ENCODE data around the gene FATE1.
A peak's percentile ranks its signal among the peaks of the same experiment; 100 is the strongest.

The FATE1 gene

GRCh38 chrX:151742311-151742710, 26.5 kb downstream of the FATE1 start:
- no peak for DNase-seq

DNA sequence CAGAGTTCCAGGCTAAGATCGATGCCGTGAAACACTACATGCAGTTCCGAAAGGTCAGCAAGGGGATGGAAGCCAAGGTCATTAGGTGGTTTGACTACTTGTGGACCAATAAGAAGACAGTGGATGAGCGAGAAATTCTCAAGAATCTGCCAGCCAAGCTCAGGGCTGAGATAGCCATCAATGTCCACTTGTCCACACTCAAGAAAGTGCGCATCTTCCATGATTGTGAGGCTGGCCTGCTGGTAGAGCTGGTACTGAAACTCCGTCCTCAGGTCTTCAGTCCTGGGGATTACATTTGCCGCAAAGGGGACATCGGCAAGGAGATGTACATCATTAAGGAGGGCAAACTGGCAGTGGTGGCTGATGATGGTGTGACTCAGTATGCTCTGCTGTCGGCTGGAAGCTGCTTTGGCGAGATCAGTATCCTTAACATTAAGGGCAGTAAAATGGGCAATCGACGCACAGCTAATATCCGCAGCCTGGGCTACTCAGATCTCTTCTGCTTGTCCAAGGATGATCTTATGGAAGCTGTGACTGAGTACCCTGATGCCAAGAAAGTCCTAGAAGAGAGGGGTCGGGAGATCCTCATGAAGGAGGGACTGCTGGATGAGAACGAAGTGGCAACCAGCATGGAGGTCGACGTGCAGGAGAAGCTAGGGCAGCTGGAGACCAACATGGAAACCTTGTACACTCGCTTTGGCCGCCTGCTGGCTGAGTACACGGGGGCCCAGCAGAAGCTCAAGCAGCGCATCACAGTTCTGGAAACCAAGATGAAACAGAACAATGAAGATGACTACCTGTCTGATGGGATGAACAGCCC, 28.0 kb downstream of the FATE1 start:
- no peak for DNase-seq

- DNase-seq, result no peak
Observed at GRCh38 chrX:151745651-151746050, 29.8 kb downstream of the FATE1 start.

GRCh38 chrX:151746502-151746901, 30.7 kb downstream of the FATE1 start:
- DNase-seq, result no peak

DNA sequence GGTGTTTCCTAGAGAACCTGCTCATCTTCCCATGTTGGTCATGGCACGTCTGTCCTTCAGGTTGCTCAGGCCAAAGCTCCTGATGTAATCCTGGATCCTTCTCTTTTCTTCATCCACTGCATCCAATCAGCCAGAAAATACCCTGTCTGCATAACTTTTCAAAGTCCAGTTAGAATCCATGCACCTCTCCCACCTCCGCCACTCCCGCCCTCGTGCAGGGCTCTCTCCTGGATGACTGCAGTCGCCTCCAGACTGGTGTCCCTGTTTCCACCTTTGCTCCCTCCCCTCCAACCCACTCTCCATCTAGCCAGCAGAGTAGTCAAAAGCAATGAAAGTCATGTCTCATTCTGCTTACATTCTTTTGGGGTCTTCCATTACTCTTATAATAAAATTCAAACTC, 34.7 kb downstream of the FATE1 start:
- DNase-seq, result no peak

DNA sequence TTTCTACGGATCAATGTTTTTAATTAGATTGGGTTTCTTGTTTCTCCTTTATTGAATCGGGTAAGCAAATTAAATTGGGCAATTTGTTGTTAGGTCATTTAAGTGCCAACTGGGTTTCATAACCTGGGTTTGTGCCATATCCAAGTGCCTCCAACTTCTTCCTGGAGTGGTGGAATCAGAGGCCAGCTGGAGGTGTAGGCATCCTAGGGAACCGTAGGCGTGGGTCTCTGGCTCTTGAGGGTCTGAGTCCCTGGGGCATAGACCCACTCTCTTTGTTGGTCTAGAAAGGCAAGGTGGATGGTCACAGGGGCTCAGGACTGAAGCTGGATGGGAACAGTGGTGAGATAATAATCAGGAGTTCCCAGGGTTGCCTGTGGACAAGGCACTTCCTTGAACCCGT, 37.0 kb downstream of the FATE1 start:
- DNase-seq, result no peak

DNA sequence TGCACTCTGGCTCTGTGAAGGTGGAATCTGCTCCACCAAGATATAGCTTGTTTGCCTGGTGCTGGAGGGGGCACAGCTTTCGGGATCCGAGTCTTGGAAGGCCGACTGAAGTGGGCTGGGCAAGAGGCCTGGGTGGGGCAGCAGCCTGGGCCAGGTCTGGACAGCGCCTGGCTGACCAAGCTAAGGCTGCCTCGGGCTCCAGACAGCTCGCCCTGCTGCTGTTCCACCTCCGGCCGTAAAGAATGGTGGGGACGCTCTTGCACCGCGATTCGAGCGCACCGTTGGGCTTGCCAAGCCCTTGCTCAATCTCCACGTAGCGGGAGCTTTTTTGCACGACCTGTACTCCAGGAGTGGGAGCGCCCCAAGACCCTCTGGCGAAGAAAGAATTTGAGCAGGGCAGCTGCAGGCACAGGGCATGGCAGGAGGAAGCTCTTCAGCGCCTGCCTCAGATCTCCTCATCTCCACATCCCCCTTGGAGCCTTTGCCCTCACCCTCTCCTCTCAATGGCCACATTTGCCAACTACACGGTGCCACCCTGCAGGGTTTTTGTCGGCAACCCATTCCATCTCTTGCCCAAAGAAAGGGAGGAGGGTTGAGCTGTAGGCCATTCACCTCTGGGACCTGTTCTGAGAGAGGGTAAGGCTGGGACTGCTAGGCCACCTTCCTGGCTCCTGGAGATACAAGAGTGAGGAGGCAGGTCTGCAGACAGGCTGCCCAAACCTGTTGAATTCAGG, 37.6 kb downstream of the FATE1 start:
- DNase-seq, result peak in 36 of 56 donors; percentile 1 to 57 (median 14)

DNA sequence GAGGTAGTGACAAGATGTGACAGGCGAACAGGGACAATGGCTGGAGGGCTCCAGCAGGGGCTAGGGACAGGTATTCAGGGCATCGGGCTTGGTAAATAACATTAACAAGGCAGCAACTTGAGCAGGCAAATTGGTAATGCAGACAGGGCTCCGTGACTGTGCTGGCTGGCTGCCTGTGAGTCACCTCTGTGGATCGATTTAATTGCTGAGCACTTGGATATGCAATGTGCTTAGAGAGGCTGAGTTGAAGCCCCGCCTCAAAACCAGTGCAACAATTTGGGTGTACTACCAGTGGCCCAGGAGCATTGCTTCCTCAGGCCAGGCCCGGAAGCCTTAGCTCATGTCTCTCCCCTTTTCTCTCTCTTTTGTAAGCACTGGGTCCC, 38.2 kb downstream of the FATE1 start:
- DNase-seq, result peak in 1 of 56 donors; percentile 1

DNA sequence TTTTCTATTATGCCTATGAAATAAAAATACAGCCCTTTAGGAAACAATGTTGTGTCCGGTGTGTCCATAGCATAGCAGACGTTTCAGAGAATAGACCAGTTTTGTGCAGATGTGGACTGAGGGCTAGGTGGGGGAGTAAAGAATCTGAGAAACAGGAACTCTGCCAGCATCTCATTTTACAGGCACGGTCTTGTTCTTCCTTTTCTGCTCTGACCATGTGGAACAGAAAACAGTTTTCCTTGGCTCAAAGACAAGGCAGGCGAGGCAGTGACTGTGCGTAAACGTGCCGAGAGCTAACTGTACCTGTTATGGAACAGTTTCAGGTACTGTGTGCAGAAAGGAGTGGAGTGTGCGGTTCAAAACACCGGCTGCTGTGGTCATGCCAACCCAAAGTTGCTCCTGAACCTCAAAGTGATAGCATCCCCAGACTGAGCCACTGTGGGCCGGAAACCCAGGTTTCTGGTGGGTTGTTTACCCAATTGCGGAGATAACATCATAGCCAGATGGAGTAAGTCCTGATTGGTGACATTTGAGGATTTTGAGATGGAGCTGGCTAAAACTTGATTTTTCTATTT, 38.9 kb downstream of the FATE1 start:
- DNase-seq, result no peak

DNA sequence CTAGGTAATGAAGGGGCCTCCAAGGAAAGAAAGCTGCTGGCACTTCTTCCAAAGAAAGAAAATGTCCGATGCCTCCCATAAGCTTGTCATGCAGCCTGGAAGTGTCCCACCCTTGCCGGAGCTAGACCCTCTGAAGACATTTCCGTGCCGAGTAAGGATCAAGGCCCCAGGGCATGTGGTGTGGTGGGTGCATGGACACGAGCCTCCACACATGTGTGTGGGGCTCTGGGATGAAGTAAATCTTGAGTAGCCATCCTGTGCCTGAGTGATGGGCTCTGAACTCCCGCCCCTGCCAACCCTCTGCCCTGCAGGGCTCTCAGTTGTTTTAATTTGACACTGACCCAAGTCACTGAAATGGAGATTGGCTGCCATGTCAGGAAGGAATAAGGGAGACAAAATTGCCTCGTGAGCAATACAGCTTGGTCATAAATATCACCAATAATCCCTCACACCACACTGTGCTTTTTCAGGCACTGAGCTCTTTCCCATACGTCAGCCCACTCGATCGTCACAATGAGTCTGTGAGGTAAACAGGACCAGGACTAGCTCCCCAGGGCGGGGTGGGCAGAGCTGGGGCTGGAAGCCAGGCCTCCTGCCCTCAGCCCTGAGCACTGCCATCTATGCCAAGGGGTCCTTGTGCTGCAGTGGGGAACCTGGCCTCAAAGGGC, 43.3 kb downstream of the FATE1 start:
- no peak for DNase-seq

GRCh38 chrX:151762802-151763201, 47.0 kb downstream of the FATE1 start:
- DNase-seq, result no peak

DNA sequence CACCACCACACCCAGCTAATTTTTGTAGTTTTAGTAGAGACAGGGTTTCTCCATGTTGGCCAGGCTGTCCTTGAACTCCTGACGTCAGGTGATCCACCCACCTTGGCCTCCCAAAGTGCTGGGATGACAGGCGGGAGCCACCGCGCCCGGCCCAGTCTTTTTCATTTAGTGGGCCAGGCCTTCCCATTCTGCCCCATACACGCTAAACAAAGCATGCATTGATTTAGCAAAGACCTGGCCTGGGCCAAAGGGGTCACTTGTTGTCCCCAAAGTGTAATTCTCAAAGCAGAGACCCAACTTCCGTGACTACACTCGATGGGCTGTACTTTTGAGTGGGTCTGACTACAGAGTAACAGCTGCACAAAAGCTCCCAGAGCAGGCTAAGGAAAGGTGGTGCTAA, 47.9 kb downstream of the FATE1 start:
- DNase-seq, result no peak

DNA sequence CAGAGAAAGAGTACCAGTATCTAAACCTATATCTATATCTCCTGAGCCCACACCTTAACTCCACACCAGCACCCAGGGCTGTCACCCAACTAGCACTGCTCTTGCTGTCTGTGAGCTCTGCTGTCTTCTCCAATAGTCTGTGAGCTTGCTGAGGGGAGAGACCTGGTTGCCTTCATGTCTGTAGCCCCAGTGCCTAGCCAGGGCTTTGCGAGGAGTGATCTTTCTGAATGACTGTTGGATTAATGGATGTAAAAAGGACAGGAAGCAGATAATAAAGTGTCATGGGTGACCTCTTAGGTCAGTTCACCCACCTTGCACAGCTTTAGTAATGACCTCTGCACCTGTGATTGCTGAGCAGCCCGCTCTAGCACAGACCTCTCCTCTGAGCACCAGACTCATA, 49.2 kb downstream of the FATE1 start:
- no peak for DNase-seq

DNA sequence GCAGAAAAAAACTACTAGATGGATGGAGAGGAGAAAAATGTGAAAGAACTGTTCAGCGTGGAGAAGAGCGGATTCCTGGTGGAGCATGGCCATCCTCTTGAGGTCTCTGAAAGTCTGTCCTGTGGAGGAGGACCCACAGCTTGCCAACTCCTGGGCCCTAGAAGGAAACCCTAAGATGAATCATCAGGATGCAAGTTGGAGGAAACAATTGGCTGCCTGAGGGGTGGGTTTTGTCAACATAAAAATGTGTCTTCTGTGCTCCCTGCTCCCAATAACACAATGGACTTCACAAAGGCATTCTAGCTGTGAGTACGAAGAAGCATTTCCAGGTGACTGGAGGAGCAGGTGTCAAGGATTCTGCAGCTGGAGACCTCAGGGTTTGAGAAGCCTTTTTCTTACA, 55.9 kb downstream of the FATE1 start:
- DNase-seq, result no peak

Measured in nucleus accumbens (tissue), 56 donors.